AG09309 (cell line): ENCODE measurements around the gene ARID4A.

Experiments used
- DNase-seq: peaks from one replicate; pipeline ENCODE4 v3.0.0-alpha.2; 2010; ENCODE audit warnings: low read depth
- H3K4me3 ChIP-seq: 2 replicates; pipeline ENCODE4 v1.5.1; 2011; ENCODE audit warnings: mild to moderate bottlenecking, low read depth, low read length, moderate library complexity; ENCODE audit not compliant: control insufficient read depth
- CTCF ChIP-seq: IDR thresholded peaks from 2 replicates; pipeline ENCODE4 v1.5.1; 2011; ENCODE audit warnings: mild to moderate bottlenecking, low read depth, low read length, inconsistent platforms; ENCODE audit not compliant: insufficient read depth, control insufficient read depth; ENCODE audit errors: missing control alignments

Gene ARID4A

GRCh38 chr14:58299401-58300330 lies 1.3 kb downstream of the ARID4A start:
- peak overlapping the region; percentile 70 for H3K4me3 ChIP-seq
- DNase-seq = no peak
- TF ChIP-seq CTCF = no peak

- DNase-seq = no peak
- TF ChIP-seq CTCF = no peak
- H3K4me3 ChIP-seq = no peak overlapping the region
Measured at GRCh38 chr14:58301416-58301815, 3.1 kb downstream of the ARID4A start.

- no peak overlapping the region for H3K4me3 ChIP-seq
- no peak for DNase-seq
- no peak for TF ChIP-seq CTCF
Measured at GRCh38 chr14:58305730-58306129, 7.4 kb downstream of the ARID4A start.

DNA sequence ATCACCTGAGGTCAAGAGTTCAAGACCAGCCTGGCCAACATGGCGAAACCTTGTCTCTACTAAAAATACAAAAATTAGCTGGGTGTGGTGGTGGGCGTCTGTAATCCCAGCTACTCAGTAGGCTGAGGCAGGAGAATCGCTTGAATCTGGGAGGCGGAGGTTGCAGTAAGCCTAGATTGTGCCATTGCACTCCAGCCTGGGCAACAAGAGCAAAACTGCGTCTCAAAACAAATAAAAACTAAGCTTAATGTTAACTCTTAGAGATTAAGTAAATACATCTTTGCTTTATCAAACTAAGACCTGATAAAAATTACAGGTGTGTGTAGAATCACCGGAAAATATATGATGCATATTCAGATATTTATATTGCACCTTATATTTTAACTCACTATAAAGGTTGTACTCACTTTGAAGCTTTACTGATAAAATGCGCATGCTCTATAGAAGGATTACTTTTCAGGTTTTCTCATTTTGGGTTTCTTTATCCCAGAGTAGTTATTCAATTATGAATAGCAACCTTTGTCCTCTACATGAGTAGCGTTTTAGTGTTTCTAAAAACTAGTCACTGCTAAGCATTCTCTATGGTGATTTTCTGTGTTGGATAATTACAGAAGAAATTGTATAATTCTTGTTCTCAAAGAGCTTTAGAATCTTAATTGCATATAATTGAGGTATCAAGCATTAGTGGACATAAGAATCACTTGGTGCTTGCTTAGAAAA lies 9.4 kb downstream of the ARID4A start:
- no peak for DNase-seq
- no peak overlapping the region for H3K4me3 ChIP-seq
- no peak for TF ChIP-seq CTCF

GRCh38 chr14:58309086-58309485 lies 10.7 kb downstream of the ARID4A start:
- H3K4me3 ChIP-seq = no peak overlapping the region
- TF ChIP-seq CTCF = no peak
- DNase-seq = no peak

- H3K4me3 ChIP-seq = no peak overlapping the region
- TF ChIP-seq CTCF = no peak
- DNase-seq = no peak
Measured at GRCh38 chr14:58313699-58314098, 15.3 kb downstream of the ARID4A start.
